MM.1S (cell line): ENCODE results near the gene RAPSN.

Experiments used
- DNase-seq: peaks from one replicate; pipeline ENCODE4 v3.0.0-alpha.2; 2015
- H2AFZ ChIP-seq: fragments of 300-600 bp; sonication (generic); 2 replicates; pipeline ENCODE4 v1.6.0; 2016; ENCODE audit warnings: antibody characterized with exemption, low read length
- H3F3A ChIP-seq: fragments of 300-600 bp; sonication (generic); 2 replicates; pipeline ENCODE4 v1.6.1; 2016; ENCODE audit warnings: mild to moderate bottlenecking, antibody characterized with exemption, low read length, moderate library complexity, mixed read lengths; ENCODE audit not compliant: insufficient read depth
- H3K27ac ChIP-seq: fragments of 300-600 bp; sonication (generic); 2 replicates; pipeline ENCODE4 v1.5.1; 2016; ENCODE audit warnings: mild to moderate bottlenecking, low read length
- H3K27me3 ChIP-seq: fragments of 300-600 bp; sonication (generic); replicated peaks from 2 replicates; pipeline ENCODE4 v1.6.0; 2016; ENCODE audit warnings: low read length; ENCODE audit not compliant: insufficient read depth
- H3K36me3 ChIP-seq: fragments of 300-600 bp; sonication (generic); replicated peaks from 2 replicates; pipeline ENCODE4 v1.6.1; 2016; ENCODE audit warnings: mild to moderate bottlenecking, low read length, mixed read lengths; ENCODE audit not compliant: insufficient read depth
- H3K4me1 ChIP-seq: fragments of 300-600 bp; sonication (generic); 2 replicates; pipeline ENCODE4 v1.6.1; 2016; ENCODE audit warnings: low read length, mixed read lengths
- H3K4me2 ChIP-seq: fragments of 300-600 bp; sonication (generic); 2 replicates; pipeline ENCODE4 v1.6.0; 2016; ENCODE audit warnings: low read depth, low read length
- H3K4me3 ChIP-seq: fragments of 300-600 bp; sonication (generic); 2 replicates; pipeline ENCODE4 v1.5.1; 2016; ENCODE audit warnings: low read length, mixed read lengths
- H3K79me2 ChIP-seq: fragments of 300-600 bp; sonication (generic); 2 replicates; pipeline ENCODE4 v1.6.1; 2016; ENCODE audit warnings: mixed run types, low read length, mixed read lengths
- H3K9ac ChIP-seq: fragments of 300-600 bp; sonication (generic); 2 replicates; pipeline ENCODE4 v1.6.1; 2016; ENCODE audit warnings: low read length, mixed read lengths
- H3K9me2 ChIP-seq: fragments of 300-600 bp; sonication (generic); replicated peaks from 2 replicates; pipeline ENCODE4 v1.6.1; 2016; ENCODE audit warnings: mild to moderate bottlenecking, low read length, mixed read lengths; ENCODE audit not compliant: insufficient read depth
- H3K9me3 ChIP-seq: fragments of 300-600 bp; sonication (generic); replicated peaks from 2 replicates; pipeline ENCODE4 v1.6.1; 2016; ENCODE audit warnings: mild to moderate bottlenecking, low read length, mixed read lengths; ENCODE audit not compliant: insufficient read depth
- H4K20me1 ChIP-seq: fragments of 300-600 bp; sonication (generic); 2 replicates; pipeline ENCODE4 v1.6.1; 2016; ENCODE audit warnings: mild to moderate bottlenecking, low read length, moderate library complexity, mixed read lengths; ENCODE audit not compliant: insufficient read depth
- EZH2 ChIP-seq: fragments of 300-600 bp; sonication (generic); optimal IDR thresholded peaks from 2 replicates; pipeline ENCODE3; 2017; ENCODE audit warnings: low read depth, mild to moderate bottlenecking, antibody characterized with exemption, low read length, mixed read lengths
- EZH2phosphoT487 ChIP-seq: fragments of 300-600 bp; sonication (generic); IDR thresholded peaks from 2 replicates; pipeline ENCODE4 v1.6.1; 2018; ENCODE audit warnings: antibody characterized with exemption, low read length
- TF ChIP-seq, protein P1 (sequence below): fragments of 300-600 bp; sonication (generic); IDR thresholded peaks from 2 replicates; pipeline ENCODE4 v1.5.1; 2016; ENCODE audit warnings: antibody characterized with exemption, low read length, mixed read lengths

Gene RAPSN

DNA sequence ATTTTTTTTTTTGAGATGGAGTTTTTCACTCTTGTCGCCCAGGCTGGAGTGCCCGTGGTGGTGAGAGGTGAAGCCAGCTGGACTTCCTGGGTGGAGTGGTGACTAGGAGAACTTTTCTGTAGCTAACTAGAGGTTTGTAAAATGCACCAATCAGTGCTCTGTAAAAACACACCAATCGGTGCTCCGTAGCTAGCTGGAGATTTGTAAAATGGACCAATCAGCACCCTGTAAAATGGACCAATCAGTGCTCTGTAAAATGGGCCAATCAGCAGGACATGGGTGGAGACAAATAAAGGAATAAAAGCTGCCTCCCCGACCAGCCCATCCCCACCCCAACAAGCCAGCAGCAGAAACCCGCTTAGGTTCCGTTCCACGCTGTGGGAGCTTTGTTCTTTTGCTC, 4.4 kb upstream of the RAPSN start:
- Histone ChIP-seq H3K79me2 (no peaks in the 10 kb centered on the region), H3F3A (0 out of 2 replicates have a peak, but pooled peaks cover 3% of the 10 kb centered on the region), H3K4me3 (no peak overlapping the region), H3K4me1 (no peaks in the 10 kb centered on the region), H3K9me2 (no peaks in the 10 kb centered on the region), H3K27me3 (no peaks in the 10 kb centered on the region), H3K4me2 (no peak overlapping the region), H2AFZ (no peak overlapping the region), H3K36me3 (no peaks in the 10 kb centered on the region), H3K9ac (no peak overlapping the region), H4K20me1 (no peaks in the 10 kb centered on the region), H3K9me3 (no peaks in the 10 kb centered on the region), H3K27ac (no peak overlapping the region)
- TF ChIP-seq EZH2phosphoT487 (no peak), EZH2 (no peak)
- TF ChIP-seq, protein P1, sequence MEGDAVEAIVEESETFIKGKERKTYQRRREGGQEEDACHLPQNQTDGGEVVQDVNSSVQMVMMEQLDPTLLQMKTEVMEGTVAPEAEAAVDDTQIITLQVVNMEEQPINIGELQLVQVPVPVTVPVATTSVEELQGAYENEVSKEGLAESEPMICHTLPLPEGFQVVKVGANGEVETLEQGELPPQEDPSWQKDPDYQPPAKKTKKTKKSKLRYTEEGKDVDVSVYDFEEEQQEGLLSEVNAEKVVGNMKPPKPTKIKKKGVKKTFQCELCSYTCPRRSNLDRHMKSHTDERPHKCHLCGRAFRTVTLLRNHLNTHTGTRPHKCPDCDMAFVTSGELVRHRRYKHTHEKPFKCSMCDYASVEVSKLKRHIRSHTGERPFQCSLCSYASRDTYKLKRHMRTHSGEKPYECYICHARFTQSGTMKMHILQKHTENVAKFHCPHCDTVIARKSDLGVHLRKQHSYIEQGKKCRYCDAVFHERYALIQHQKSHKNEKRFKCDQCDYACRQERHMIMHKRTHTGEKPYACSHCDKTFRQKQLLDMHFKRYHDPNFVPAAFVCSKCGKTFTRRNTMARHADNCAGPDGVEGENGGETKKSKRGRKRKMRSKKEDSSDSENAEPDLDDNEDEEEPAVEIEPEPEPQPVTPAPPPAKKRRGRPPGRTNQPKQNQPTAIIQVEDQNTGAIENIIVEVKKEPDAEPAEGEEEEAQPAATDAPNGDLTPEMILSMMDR = no peak
- DNase-seq = no peak

DNA sequence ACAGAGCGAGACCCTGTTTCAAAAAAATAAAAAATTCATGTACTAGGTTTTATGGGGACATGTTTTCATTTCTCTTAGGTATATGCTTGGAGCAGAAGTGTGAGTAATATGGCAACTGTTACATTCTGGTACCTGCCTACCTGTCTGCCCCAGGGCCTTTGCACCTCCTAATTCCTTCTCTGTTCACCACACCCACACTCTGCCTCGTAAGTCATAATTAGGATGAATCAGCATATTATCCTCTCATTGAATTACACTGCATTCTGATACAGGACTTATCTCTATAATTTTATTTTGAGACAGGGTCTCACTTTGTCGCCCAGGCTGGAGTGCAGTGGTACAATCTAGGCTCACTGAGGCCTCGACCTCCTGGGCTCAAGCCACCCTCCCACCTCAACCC, 3.1 kb upstream of the RAPSN start:
- no peaks in the 10 kb centered on the region for H3K79me2 ChIP-seq
- no peak overlapping the region for H3K4me3 ChIP-seq
- H3K36me3 ChIP-seq = no peaks in the 10 kb centered on the region
- H4K20me1 ChIP-seq = no peaks in the 10 kb centered on the region
- no peaks in the 10 kb centered on the region for H3K4me1 ChIP-seq
- no peak overlapping the region for H3K9ac ChIP-seq
- TF ChIP-seq, protein P1 = no peak
- no peak for TF ChIP-seq EZH2
- TF ChIP-seq EZH2phosphoT487 = no peak
- DNase-seq = no peak
- H3F3A ChIP-seq = 0 out of 2 replicates have a peak, but pooled peaks cover 3% of the 10 kb centered on the region
- no peaks in the 10 kb centered on the region for H3K27me3 ChIP-seq
- no peak overlapping the region for H2AFZ ChIP-seq
- H3K4me2 ChIP-seq = no peak overlapping the region
- no peaks in the 10 kb centered on the region for H3K9me3 ChIP-seq
- no peaks in the 10 kb centered on the region for H3K9me2 ChIP-seq
- H3K27ac ChIP-seq = no peak overlapping the region

DNA sequence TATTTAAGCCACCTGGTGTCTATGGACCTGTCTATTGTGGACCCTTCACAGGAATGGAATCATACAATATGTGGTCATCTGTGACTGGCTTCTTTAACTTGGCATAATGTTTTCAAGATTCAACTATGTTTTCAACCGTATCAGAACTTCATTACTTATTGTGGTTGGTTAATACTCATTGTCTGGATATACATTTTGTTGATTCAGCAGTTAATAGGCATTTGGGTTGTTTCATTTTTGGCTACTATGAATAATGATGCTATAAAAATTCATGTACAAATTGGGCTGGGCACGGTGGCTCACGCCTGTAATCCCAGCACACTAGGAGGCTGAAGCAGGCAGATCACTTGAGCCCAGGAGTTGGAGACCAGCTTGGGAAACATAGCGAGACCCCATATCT, 2.5 kb upstream of the RAPSN start:
- H2AFZ ChIP-seq = no peak overlapping the region
- H3K9me2 ChIP-seq = no peaks in the 10 kb centered on the region
- no peaks in the 10 kb centered on the region for H3K36me3 ChIP-seq
- H3K27ac ChIP-seq = no peak overlapping the region
- H3K9me3 ChIP-seq = no peaks in the 10 kb centered on the region
- DNase-seq = no peak
- no peak overlapping the region for H3K4me3 ChIP-seq
- H4K20me1 ChIP-seq = no peaks in the 10 kb centered on the region
- no peaks in the 10 kb centered on the region for H3K4me1 ChIP-seq
- H3K79me2 ChIP-seq = no peaks in the 10 kb centered on the region
- TF ChIP-seq EZH2 (no peak), EZH2phosphoT487 (no peak)
- TF ChIP-seq, protein P1 = no peak
- no peak overlapping the region for H3K4me2 ChIP-seq
- H3K9ac ChIP-seq = no peak overlapping the region
- H3K27me3 ChIP-seq = no peaks in the 10 kb centered on the region
- H3F3A ChIP-seq = 0 out of 2 replicates have a peak, but pooled peaks cover 3% of the 10 kb centered on the region
